GM12878 (cell line): ENCODE measurements around the gene OR13J1.

Source experiments
- BHLHE40 ChIP-seq, 2 experiments: fragments of 450-650 bp in 1 of 2; IDR thresholded peaks; 2 replicates each; pipeline ENCODE4 v1.6.1; 2011 to 2017; ENCODE audit warnings: low read depth in 2 of 2, borderline replicate concordance in 1 of 2, improper control_type of control experiment in 1 of 2, low read length in 1 of 2, mild to moderate bottlenecking in 1 of 2
- EZH2 ChIP-seq: IDR thresholded peaks from 2 replicates; pipeline ENCODE4 v1.6.1; 2012; ENCODE audit warnings: low read depth, mild to moderate bottlenecking, control low read depth, inconsistent platforms, low read length, borderline replicate concordance; ENCODE audit not compliant: control insufficient read depth
- JUND ChIP-seq: IDR thresholded peaks from 2 replicates; pipeline ENCODE4 v1.6.1; 2012; ENCODE audit warnings: low read depth, mild to moderate bottlenecking, low read length, improper control_type of control experiment, moderate library complexity
- MXI1 ChIP-seq: fragments of 150-350 bp; IDR thresholded peaks from 2 replicates; pipeline ENCODE4 v1.6.1; 2011; ENCODE audit warnings: low read depth, mild to moderate bottlenecking, inconsistent platforms, low read length, improper control_type of control experiment
- NBN ChIP-seq: fragments of 450-650 bp; IDR thresholded peaks from 2 replicates; pipeline ENCODE4 v1.6.1; 2016
- POLR2A ChIP-seq: IDR thresholded peaks from 2 replicates; pipeline ENCODE4 v1.6.1; 2011; ENCODE audit warnings: low read depth, mild to moderate bottlenecking, low read length
- SIX5 ChIP-seq: IDR thresholded peaks from 2 replicates; pipeline ENCODE4 v1.6.1; 2011; ENCODE audit warnings: mild to moderate bottlenecking, low read depth, low read length, moderate library complexity; ENCODE audit not compliant: severe bottlenecking
- TCF12 ChIP-seq: IDR thresholded peaks from 2 replicates; pipeline ENCODE4 v1.6.1; 2011; ENCODE audit warnings: low read depth, mild to moderate bottlenecking, low read length
- YBX1 ChIP-seq: fragments of 450-650 bp; IDR thresholded peaks from 2 replicates; pipeline ENCODE4 v1.6.1; 2016; ENCODE audit warnings: antibody characterized with exemption
- TF ChIP-seq, protein P1 (sequence below), 3 experiments: IDR thresholded peaks in 2 of 3; conservative IDR thresholded peaks in 1 of 3; 2 replicates each; pipeline ENCODE4 v1.5.1; 2011; ENCODE audit warnings: low read depth in 3 of 3, low read length in 3 of 3, mild to moderate bottlenecking in 3 of 3, control low read depth in 2 of 3, moderate library complexity in 2 of 3, inconsistent platforms in 1 of 3, mixed read lengths in 1 of 3; ENCODE audit not compliant: control insufficient read depth in 2 of 3, insufficient read depth in 1 of 3; ENCODE audit errors: extremely low read depth in 1 of 3
- TF ChIP-seq, protein P2 (sequence below): fragments of 450-650 bp; IDR thresholded peaks from 2 replicates; pipeline ENCODE4 v1.6.1; 2018; ENCODE audit warnings: mild to moderate bottlenecking, low read depth, moderate library complexity; ENCODE audit not compliant: partially characterized antibody

DNA sequence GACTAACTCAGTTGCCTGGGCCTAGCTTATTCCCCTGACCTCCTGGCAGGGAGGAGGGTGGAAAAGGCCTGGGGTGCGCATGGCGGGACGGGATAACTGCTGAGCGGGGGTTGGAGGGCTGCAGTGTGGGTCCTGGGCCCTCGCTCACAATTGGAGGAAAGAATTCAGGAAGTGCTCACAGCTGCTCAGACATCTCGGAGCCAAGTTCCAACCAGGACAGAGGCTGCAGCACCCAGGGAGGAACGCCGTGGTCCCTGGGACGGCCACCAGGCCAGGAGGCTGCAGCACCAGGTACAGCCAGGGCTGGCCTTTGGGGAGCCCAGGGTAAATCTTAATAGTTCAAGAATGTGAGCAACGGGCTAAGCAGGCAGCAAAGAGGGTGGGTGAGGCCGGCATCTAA is 39.1 kb upstream of the OR13J1 start, which contains the start of gene SPAAR:
- TF ChIP-seq, protein P1, sequence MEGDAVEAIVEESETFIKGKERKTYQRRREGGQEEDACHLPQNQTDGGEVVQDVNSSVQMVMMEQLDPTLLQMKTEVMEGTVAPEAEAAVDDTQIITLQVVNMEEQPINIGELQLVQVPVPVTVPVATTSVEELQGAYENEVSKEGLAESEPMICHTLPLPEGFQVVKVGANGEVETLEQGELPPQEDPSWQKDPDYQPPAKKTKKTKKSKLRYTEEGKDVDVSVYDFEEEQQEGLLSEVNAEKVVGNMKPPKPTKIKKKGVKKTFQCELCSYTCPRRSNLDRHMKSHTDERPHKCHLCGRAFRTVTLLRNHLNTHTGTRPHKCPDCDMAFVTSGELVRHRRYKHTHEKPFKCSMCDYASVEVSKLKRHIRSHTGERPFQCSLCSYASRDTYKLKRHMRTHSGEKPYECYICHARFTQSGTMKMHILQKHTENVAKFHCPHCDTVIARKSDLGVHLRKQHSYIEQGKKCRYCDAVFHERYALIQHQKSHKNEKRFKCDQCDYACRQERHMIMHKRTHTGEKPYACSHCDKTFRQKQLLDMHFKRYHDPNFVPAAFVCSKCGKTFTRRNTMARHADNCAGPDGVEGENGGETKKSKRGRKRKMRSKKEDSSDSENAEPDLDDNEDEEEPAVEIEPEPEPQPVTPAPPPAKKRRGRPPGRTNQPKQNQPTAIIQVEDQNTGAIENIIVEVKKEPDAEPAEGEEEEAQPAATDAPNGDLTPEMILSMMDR (IDR thresholded peaks at IDR 0.05 in 2 of 3, conservative IDR thresholded peaks at IDR 0.05 in 1 of 3; ENCODE audit: control insufficient read depth in 2 of 3, extremely low read depth in 1 of 3, insufficient read depth in 1 of 3, low read depth in 3 of 3, low read length in 3 of 3): no peak
- no peak for TF ChIP-seq BHLHE40 (IDR thresholded peaks at IDR 0.05; ENCODE audit: borderline replicate concordance in 1 of 2, low read depth in 2 of 2, low read length in 1 of 2)
- TF ChIP-seq EZH2: no peak
- no peak for TF ChIP-seq JUND
- no peak for TF ChIP-seq POLR2A
- TF ChIP-seq YBX1: no peak
- no peak for TF ChIP-seq MXI1
- TF ChIP-seq NBN: no peak
- TF ChIP-seq TCF12: no peak
- TF ChIP-seq, protein P2, sequence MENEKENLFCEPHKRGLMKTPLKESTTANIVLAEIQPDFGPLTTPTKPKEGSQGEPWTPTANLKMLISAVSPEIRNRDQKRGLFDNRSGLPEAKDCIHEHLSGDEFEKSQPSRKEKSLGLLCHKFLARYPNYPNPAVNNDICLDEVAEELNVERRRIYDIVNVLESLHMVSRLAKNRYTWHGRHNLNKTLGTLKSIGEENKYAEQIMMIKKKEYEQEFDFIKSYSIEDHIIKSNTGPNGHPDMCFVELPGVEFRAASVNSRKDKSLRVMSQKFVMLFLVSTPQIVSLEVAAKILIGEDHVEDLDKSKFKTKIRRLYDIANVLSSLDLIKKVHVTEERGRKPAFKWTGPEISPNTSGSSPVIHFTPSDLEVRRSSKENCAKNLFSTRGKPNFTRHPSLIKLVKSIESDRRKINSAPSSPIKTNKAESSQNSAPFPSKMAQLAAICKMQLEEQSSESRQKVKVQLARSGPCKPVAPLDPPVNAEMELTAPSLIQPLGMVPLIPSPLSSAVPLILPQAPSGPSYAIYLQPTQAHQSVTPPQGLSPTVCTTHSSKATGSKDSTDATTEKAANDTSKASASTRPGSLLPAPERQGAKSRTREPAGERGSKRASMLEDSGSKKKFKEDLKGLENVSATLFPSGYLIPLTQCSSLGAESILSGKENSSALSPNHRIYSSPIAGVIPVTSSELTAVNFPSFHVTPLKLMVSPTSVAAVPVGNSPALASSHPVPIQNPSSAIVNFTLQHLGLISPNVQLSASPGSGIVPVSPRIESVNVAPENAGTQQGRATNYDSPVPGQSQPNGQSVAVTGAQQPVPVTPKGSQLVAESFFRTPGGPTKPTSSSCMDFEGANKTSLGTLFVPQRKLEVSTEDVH: no peak
- TF ChIP-seq SIX5: no peak
